IMR-90 (cell line): ENCODE data around the gene SLC44A5. TPM values are rescaled to one million over a fixed set of nuclear protein-coding genes. Genes with fewer than 3 reads are reported as not detected.

Source experiments
- ATAC-seq: fragments of 200-7000 bp; cut with Tn5 transposase; 2 replicates; pipeline ENCODE4 v1.9.1; 2020; ENCODE audit warnings: low read depth, mild to moderate bottlenecking, moderate library complexity
- BruUV-seq: library from RNA; stranded (reverse); fragments of 400-500 nt; replicated peaks from 2 replicates; lab custom pipeline; 2021; lab: Mats Ljungman, UMichigan
- CTCF ChIA-PET: fragments of 300-600 bp; formaldehyde crosslinking; extraction: SDS; loops from one replicate; lab custom pipeline; 2021; ENCODE audit warnings: antibody characterized with exemption; lab: Yijun Ruan, JAX
- POLR2A ChIA-PET: fragments of 300-600 bp; sonication (Branson Sonifier 250); formaldehyde crosslinking; loops from one replicate; lab custom pipeline; 2022; ENCODE audit warnings: antibody characterized with exemption; ENCODE audit not compliant: unreplicated experiment; lab: Charles Lee
- DNase-seq: peaks from one replicate; pipeline ENCODE4 v3.0.0; 2013
- H2AFZ ChIP-seq: replicated peaks from 2 replicates; pipeline ENCODE3; 2013; ENCODE audit warnings: low read length, mild to moderate bottlenecking; ENCODE audit not compliant: poor library complexity
- H2AK5ac ChIP-seq: 2 replicates; pipeline ENCODE4 v1.6.1; 2013; ENCODE audit warnings: low read depth, low read length, inconsistent platforms
- H2AK9ac ChIP-seq: replicated peaks from 2 replicates; pipeline ENCODE3; 2013; ENCODE audit warnings: mild to moderate bottlenecking, low read depth, low read length, moderate library complexity; ENCODE audit not compliant: poor library complexity
- H2BK120ac ChIP-seq: 2 replicates; pipeline ENCODE4 v1.6.1; 2013; ENCODE audit warnings: low read depth, low read length, inconsistent platforms
- H2BK15ac ChIP-seq: 3 replicates; pipeline ENCODE4 v1.6.1; 2013; ENCODE audit warnings: low read depth, low read length, inconsistent platforms
- H2BK20ac ChIP-seq: 2 replicates; pipeline ENCODE4 v1.6.1; 2013; ENCODE audit warnings: low read depth, mild to moderate bottlenecking, inconsistent platforms, low read length, moderate library complexity
- H2BK5ac ChIP-seq: 2 replicates; pipeline ENCODE4 v1.6.1; 2013; ENCODE audit warnings: mild to moderate bottlenecking, low read depth, low read length, inconsistent platforms; ENCODE audit not compliant: poor library complexity, severe bottlenecking
- H3K14ac ChIP-seq: replicated peaks from 2 replicates; pipeline ENCODE4 v1.6.1; 2013; ENCODE audit warnings: low read depth, low read length, inconsistent platforms
- H3K18ac ChIP-seq: 2 replicates; pipeline ENCODE4 v1.6.1; 2013; ENCODE audit warnings: low read depth, low read length, control low read depth
- H3K23ac ChIP-seq: 2 replicates; pipeline ENCODE4 v1.6.1; 2013; ENCODE audit warnings: low read depth, low read length, inconsistent platforms
- H3K27ac ChIP-seq: 2 replicates; pipeline ENCODE4 v1.5.1; 2013; ENCODE audit warnings: mild to moderate bottlenecking, control low read depth, low read length; ENCODE audit not compliant: insufficient read depth
- H3K27me3 ChIP-seq: 2 replicates; pipeline ENCODE4 v1.6.1; 2013; ENCODE audit warnings: low read length; ENCODE audit not compliant: control insufficient read depth, insufficient read depth
- H3K36me3 ChIP-seq: 2 replicates; pipeline ENCODE4 v1.6.1; 2013; ENCODE audit warnings: low read length, mixed read lengths; ENCODE audit not compliant: control insufficient read depth, insufficient read depth
- H3K4ac ChIP-seq: 2 replicates; pipeline ENCODE4 v1.6.1; 2013; ENCODE audit warnings: low read depth, low read length, inconsistent platforms
- H3K4me1 ChIP-seq: 2 replicates; pipeline ENCODE4 v1.6.1; 2013; ENCODE audit warnings: low read length, mixed read lengths; ENCODE audit not compliant: control insufficient read depth, insufficient read depth
- H3K4me2 ChIP-seq: 2 replicates; pipeline ENCODE4 v1.6.1; 2013; ENCODE audit warnings: low read depth, mild to moderate bottlenecking, control low read depth, low read length, moderate library complexity
- H3K4me3 ChIP-seq: 2 replicates; pipeline ENCODE4 v1.5.1; 2013; ENCODE audit warnings: low read depth, mild to moderate bottlenecking, control low read depth, low read length, moderate library complexity; ENCODE audit not compliant: insufficient read depth
- H3K56ac ChIP-seq: 2 replicates; pipeline ENCODE4 v1.6.1; 2013; ENCODE audit warnings: low read length, inconsistent platforms; ENCODE audit not compliant: insufficient read depth; ENCODE audit errors: extremely low read depth
- H3K79me1 ChIP-seq, 2 experiments: 2 replicates each; pipeline ENCODE4 v1.6.1; 2013; ENCODE audit warnings: low read length in 2 of 2, inconsistent platforms in 1 of 2, low read depth in 1 of 2
- H3K9ac ChIP-seq: 2 replicates; pipeline ENCODE4 v1.6.1; 2013; ENCODE audit warnings: low read depth, low read length, control low read depth
- H3K9me1 ChIP-seq: 2 replicates; pipeline ENCODE4 v1.6.1; 2013; ENCODE audit warnings: low read length, inconsistent platforms; ENCODE audit not compliant: insufficient read depth
- H3K9me3 ChIP-seq: 2 replicates; pipeline ENCODE4 v1.6.1; 2013; ENCODE audit warnings: low read length; ENCODE audit not compliant: control insufficient read depth, insufficient read depth
- H4K20me1 ChIP-seq: 2 replicates; pipeline ENCODE4 v1.6.1; 2013; ENCODE audit warnings: low read length, inconsistent platforms; ENCODE audit not compliant: insufficient read depth
- H4K5ac ChIP-seq: 2 replicates; pipeline ENCODE4 v1.6.1; 2013; ENCODE audit warnings: mild to moderate bottlenecking, low read depth, low read length, control low read depth
- H4K8ac ChIP-seq, 2 experiments: 2 replicates each; pipeline ENCODE4 v1.6.1; 2013; ENCODE audit warnings: low read depth in 2 of 2, low read length in 2 of 2, control low read depth in 1 of 2, inconsistent platforms in 1 of 2
- H4K91ac ChIP-seq: 2 replicates; pipeline ENCODE4 v1.6.1; 2013; ENCODE audit warnings: low read depth, low read length, inconsistent platforms; ENCODE audit not compliant: insufficient read depth
- MXI1 ChIP-seq: IDR thresholded peaks from 2 replicates; pipeline ENCODE4 v1.6.1; 2012; ENCODE audit warnings: low read depth, mild to moderate bottlenecking, low read length, moderate library complexity, borderline replicate concordance
- WGBS, 2 experiments: methylation state at CpG; one replicate each; pipeline versions ENCODE4 v1.1.5 to v1.1.7; 2013; ENCODE audit warnings: missing lambda C conversion rate in 2 of 2; ENCODE audit not compliant: insufficient read length in 1 of 2; ENCODE audit errors: extremely low coverage in 2 of 2; 5-methylcytosine and 5-hydroxymethylcytosine counted together
- dilution Hi-C: fragments of 300-500 bp; cut with HindIII; formaldehyde crosslinking; loops from one replicate; pipeline ENCODE4 v1.14.3; 2018; ENCODE audit warnings: low sequenced_read_pairs; ENCODE audit not compliant: unreplicated experiment
- in situ Hi-C: fragments of 300-500 bp; cut with MboI; formaldehyde crosslinking; loops from 3 replicates; pipeline ENCODE4 v1.14.3; 2019; ENCODE audit warnings: low sequenced_read_pairs, inconsistent platforms, mixed read lengths
- intact Hi-C: fragments of 100-400 bp; cut with micrococcal nuclease; formaldehyde crosslinking; loops from 2 replicates; pipeline ENCODE4 v1.10.0; 2022
- polyA plus RNA-seq, 3 experiments: library from polyadenylated mRNA; depleted of rRNA; stranded (reverse); fragments of >200 nt; gene quantifications; 2 replicates each; pipeline ENCODE4 v1.2.3, GENCODE V29; 2012; ENCODE audit warnings: low replicate concordance in 1 of 3
- total RNA-seq: library from RNA; depleted of rRNA; stranded (reverse); fragments of >200 nt; gene quantifications from 2 replicates; pipeline ENCODE4 v1.2.3, GENCODE V29; 2012
- TF ChIP-seq, protein P1 (sequence below): fragments of 150-350 bp; IDR thresholded peaks from 2 replicates; pipeline ENCODE4 v1.6.1; 2016; ENCODE audit warnings: low read depth, mild to moderate bottlenecking, low read length, moderate library complexity, borderline replicate concordance

Gene SLC44A5
- total and polyA plus RNA-seq, 2 of the 4 experiments (the other 2 are of a cell fraction) = under 0.01 TPM; not detected in 1

DNA sequence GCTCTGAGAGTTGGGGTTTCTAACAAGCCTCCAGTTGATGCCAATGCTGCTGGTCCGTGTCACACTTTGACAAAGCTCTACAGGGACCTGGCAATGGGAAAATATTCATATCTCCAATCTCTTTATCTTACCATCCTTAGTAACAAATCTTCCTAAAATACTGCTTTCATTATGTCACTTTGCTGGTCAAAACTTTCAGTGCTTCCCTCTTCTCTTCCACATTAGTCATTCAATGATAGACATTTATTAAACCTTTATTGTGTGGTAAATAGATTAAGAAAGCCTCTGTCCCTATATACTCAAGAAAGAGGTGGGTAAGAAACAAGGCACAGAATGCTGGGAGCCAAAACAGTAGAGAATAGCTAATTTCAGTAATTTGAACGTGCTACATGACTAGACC lies 79.3 kb downstream of the SLC44A5 start:
- H4K20me1 ChIP-seq = no peaks in the 10 kb centered on the region
- no peak overlapping the region for H3K14ac ChIP-seq
- no peak overlapping the region for H3K9ac ChIP-seq
- no peak overlapping the region for H4K91ac ChIP-seq
- DNase-seq = no peak
- no peak overlapping the region for H2AK9ac ChIP-seq
- no peak overlapping the region for H3K56ac ChIP-seq
- H3K4me2 ChIP-seq = no peak overlapping the region
- H3K4me3 ChIP-seq = no peak overlapping the region
- no peak overlapping the region for H4K5ac ChIP-seq
- H2BK5ac ChIP-seq = no peak overlapping the region
- H3K18ac ChIP-seq = no peak overlapping the region
- dilution Hi-C loops = no loop called here
- no CpG with 5 or more reads among the region's 2 CpGs for WGBS, 2 experiments
- H2BK15ac ChIP-seq = no peak overlapping the region
- TF ChIP-seq, protein P1, sequence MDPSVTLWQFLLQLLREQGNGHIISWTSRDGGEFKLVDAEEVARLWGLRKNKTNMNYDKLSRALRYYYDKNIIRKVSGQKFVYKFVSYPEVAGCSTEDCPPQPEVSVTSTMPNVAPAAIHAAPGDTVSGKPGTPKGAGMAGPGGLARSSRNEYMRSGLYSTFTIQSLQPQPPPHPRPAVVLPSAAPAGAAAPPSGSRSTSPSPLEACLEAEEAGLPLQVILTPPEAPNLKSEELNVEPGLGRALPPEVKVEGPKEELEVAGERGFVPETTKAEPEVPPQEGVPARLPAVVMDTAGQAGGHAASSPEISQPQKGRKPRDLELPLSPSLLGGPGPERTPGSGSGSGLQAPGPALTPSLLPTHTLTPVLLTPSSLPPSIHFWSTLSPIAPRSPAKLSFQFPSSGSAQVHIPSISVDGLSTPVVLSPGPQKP = no peak
- no peak for TF ChIP-seq MXI1
- no peak overlapping the region for H2BK20ac ChIP-seq
- no peaks in the 10 kb centered on the region for H3K79me1 ChIP-seq
- H3K27me3 ChIP-seq = no peaks in the 10 kb centered on the region
- ChIA-PET CTCF (no interaction called here), POLR2A (no interaction called here)
- in situ Hi-C loops = no loop called here
- no peak overlapping the region for H2AK5ac ChIP-seq
- no peaks in the 10 kb centered on the region for H3K9me1 ChIP-seq
- no peaks in the 10 kb centered on the region for H3K36me3 ChIP-seq
- H3K9me3 ChIP-seq = peaks cover 5% of the 10 kb centered on the region
- no peak overlapping the region for H2AFZ ChIP-seq
- BruUV-seq = no TSS peak
- no peak overlapping the region for H3K4ac ChIP-seq
- no peak overlapping the region for H2BK120ac ChIP-seq
- H3K23ac ChIP-seq = no peak overlapping the region
- H3K4me1 ChIP-seq = no peaks in the 10 kb centered on the region
- no peak for ATAC-seq
- H4K8ac ChIP-seq = no peak overlapping the region
- intact Hi-C loops = no loop called here
- no peak overlapping the region for H3K27ac ChIP-seq
